ENCODE results near the gene CNEP1R1.

DNA sequence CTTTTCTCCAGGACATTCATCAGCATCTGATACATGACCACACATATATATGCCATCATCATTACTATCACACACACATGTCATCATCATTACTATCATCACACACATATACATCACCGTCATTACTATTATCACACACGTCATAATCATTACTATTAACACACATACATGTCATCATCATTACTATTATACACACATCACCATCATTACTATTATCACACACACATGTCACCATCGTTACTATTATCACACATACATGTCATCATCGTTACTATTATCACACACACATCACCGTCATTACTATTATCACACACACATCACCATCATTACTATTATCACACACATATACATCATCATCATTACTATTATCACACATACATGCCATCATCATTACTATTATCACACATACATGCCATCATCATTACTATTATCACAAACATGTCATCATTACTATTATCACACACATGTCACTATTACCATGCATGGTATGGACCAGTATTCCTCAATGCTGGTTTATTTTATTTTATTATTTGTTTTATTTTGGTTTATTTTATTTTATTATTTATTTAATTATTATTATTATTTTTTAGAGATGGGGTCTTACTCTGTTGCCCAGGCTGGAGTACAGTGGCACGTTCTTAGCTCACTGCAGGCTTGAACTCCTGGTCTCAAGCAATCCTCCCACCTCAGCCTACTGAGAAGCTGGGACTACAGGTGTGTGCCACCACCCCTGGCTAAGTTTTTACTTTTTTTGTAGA lies 46.3 kb upstream of the CNEP1R1 start:
- TF ChIP-seq YY1 (IDR thresholded peaks at IDR 0.05; ENCODE audit: insufficient read depth, insufficient read length) (no peak), ZNF274 (IDR thresholded peaks at IDR 0.05; ENCODE audit: low read depth, low read length) (no peak), SUZ12 (IDR thresholded peaks at IDR 0.05; ENCODE audit: extremely low read depth, insufficient read depth, insufficient read length) (no peak)

All from NT2/D1 (cell line).